GM12872 (cell line): Measurements from ENCODE around the gene EGF.

Source experiments
- TF ChIP-seq, protein P1 (sequence below): IDR thresholded peaks from 3 replicates; pipeline ENCODE4 v1.5.1; 2011; ENCODE audit warnings: low read depth, mild to moderate bottlenecking, low read length, moderate library complexity; ENCODE audit not compliant: insufficient read depth

The EGF gene

DNA sequence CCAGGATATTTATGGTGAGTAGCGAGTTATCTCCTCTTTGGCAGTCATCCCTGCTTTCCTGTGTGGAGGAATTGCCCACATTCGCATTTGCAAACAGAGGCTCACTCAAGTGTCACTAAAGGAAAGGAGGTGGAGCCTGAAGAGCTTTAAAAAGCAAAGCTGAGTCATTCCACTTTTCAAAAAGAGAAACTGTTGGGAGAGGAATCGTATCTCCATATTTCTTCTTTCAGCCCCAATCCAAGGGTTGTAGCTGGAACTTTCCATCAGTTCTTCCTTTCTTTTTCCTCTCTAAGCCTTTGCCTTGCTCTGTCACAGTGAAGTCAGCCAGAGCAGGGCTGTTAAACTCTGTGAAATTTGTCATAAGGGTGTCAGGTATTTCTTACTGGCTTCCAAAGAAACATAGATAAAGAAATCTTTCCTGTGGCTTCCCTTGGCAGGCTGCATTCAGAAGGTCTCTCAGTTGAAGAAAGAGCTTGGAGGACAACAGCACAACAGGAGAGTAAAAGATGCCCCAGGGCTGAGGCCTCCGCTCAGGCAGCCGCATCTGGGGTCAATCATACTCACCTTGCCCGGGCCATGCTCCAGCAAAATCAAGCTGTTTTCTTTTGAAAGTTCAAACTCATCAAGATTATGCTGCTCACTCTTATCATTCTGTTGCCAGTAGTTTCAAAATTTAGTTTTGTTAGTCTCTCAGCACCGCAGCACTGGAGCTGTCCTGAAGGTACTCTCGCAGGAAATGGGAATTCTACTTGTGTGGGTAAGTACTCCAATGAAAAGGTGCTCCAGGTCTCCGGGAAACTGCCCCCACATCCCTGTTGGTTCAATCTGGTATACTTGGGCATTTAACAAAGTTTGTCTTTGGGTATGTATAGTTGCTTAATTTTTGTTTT lies at the start of gene EGF:
Gene EGF, plus strand, starts transcription at position 178 of the 890 bp plus-strand sequence. Its CDS starts 453 bp downstream, at position 631.
- TF ChIP-seq, protein P1, sequence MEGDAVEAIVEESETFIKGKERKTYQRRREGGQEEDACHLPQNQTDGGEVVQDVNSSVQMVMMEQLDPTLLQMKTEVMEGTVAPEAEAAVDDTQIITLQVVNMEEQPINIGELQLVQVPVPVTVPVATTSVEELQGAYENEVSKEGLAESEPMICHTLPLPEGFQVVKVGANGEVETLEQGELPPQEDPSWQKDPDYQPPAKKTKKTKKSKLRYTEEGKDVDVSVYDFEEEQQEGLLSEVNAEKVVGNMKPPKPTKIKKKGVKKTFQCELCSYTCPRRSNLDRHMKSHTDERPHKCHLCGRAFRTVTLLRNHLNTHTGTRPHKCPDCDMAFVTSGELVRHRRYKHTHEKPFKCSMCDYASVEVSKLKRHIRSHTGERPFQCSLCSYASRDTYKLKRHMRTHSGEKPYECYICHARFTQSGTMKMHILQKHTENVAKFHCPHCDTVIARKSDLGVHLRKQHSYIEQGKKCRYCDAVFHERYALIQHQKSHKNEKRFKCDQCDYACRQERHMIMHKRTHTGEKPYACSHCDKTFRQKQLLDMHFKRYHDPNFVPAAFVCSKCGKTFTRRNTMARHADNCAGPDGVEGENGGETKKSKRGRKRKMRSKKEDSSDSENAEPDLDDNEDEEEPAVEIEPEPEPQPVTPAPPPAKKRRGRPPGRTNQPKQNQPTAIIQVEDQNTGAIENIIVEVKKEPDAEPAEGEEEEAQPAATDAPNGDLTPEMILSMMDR, result no peak

DNA sequence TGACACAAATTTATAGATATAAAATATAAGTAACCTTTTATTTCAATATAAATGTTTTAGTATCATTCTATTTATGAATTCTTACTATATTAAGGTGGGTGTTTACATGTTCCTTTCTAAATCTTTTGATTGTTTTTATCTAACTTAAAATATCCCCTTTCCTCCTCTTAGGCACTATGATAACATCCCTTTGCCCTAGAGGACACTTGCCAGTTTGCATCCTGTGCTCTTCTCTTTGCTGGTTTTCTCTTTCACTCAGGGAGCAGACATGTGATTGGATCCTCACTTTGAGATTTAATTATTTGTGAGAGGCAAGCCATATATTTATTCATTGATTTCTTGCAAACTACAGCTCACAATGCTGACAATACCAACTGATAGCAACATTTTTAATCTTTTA lies 48.5 kb upstream of the EGF start:
- TF ChIP-seq, protein P1, result no peak

DNA sequence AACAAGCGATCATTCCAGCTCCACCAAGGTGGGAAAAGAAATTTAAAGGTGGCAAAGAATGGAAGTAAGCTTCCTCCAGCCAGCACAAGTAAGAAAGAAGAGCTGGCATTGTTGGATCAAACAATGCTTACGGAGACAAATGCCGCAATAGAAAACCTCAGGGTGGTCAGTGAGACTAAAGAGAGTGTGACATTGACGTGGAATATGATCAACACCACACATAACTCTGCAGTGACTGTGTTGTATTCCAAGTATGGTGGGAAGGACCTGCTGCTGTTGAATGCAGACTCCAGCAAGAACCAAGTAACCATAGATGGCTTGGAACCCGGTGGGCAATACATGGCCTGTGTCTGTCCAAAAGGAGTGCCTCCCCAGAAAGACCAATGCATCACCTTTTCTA lies 42.6 kb upstream of the EGF start:
- TF ChIP-seq, protein P1, result no peak

DNA sequence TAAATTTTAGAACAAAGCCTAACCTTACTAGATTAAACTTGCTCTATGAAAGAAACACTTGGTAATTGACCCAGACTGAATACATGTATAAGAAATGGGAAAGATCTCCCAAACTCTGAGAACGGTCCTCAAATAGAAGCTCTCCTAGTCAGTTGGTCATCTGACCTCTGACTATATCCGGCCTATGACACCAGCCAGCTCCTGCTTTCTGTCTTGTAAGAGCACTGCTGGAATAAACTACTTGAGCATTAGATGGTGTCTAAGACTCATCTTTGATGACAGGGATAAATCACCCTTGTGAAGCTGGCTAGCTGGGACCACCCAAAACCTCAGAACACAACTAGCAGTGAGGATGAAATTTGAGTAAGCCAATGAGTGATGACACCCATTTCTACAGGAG lies 40.6 kb upstream of the EGF start:
- TF ChIP-seq, protein P1, result no peak

DNA sequence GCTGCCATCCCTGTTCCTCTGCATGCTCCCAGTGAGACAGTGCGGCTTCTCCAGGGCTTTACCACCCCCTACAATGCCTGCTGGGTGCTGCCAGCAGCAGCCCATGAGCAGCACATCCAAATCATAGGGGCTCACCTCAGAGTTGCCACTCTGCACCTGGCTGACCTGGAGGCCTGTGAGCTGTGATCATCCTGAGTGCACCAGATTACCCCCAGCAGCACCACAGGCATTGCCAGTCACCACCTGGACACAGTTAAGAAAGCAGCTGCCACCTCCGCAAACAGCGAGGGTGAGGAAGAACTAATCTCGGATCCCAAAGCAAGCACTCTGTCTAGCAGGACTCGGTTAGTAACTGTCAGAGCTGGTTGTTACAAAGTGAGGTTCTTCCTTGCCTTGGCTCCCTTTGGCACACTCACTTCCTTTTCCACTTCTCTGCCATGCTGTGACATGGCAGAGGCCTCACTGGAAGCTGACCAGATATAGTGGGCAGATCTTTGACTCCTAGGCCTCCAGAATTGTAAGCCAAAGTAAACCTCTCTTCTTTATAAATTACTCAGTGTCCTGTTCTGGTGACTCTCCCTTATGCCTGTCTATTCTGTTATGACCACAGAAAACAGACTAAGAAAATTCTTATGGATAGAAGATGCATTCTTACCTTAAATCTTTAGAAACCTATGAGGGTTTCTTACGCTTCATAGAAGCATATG lies 39.6 kb upstream of the EGF start:
- TF ChIP-seq, protein P1, result no peak

DNA sequence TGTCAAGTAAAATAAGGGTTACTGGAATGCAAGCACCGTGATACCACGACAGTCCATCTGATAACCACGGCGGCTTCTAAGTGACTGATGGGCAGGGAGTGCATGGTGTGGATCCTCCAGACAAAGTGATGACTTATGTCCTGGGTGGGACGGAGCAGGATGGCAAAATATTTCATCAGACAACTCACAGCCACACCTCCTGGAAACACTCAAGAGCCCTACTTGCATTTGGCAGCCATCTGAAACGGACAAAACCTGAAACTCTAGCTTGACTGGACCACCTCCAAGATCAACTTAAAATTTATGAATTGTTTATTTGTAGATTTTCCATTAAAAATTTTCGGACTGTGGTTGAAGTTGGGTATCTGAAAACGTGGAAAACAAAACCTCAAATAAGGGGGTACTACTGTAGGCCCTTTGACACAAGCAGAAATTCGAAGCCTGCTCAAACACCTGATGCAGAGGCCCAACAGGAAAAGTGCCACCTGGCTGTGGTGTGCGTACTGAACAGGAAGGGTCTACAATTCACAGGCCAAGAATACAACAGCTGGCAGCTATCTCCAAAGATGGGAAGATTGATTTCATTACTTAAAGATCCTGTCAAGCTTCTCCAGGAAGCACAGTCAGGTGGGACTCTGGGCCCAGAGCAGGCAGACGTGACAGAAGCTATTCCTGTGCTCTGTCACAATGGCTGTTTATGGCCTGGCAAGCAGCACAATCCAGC lies 38.7 kb upstream of the EGF start:
- TF ChIP-seq, protein P1, result no peak

DNA sequence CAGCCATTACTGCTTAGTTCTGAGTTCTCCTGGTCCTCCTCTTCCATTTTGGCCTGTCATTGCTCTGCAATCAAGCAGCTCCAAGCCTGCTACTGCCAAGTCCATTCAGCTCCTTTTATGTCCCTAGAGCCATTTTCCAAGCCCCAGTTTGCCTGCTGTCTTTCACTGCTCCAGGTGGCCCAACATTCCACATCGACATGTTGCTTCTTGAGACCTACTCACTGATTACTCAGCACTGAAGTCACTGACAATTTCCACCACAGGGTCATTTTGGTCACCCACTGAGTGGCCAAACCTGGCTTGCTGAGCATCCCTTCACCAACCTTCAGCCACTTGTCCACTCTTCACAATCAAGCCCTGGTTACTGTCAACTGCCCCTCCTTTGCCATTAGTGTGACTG lies 37.6 kb upstream of the EGF start:
- TF ChIP-seq, protein P1, result no peak
